PC-3 (cell line): ENCODE data around the gene DLG2. TPM values are rescaled to one million over a fixed set of nuclear protein-coding genes. Genes with fewer than 3 reads are reported as not detected.
"Not testable (repeated sequence)": the region's sequence is repeated elsewhere in the genome, so short reads cannot be mapped to it uniquely, and the experiment has no call there.

Source experiments
- ATAC-seq: fragments of 200-7000 bp; cut with Tn5 transposase; 2 replicates; pipeline ENCODE4 v1.9.1; 2020; ENCODE audit warnings: mild to moderate bottlenecking, moderate library complexity
- BruUV-seq: library from RNA; stranded (reverse); fragments of 400-500 nt; replicated peaks from 2 replicates; lab custom pipeline; 2021; lab: Mats Ljungman, UMichigan
- CTCF ChIA-PET: fragments of 300-600 bp; sonication (Branson Sonifier 250); formaldehyde crosslinking; loops from one replicate; lab custom pipeline; 2022; ENCODE audit warnings: antibody characterized with exemption; lab: Charles Lee
- POLR2A ChIA-PET: fragments of 300-600 bp; sonication (Branson Sonifier 250); formaldehyde crosslinking; loops from one replicate; lab custom pipeline; 2022; ENCODE audit warnings: antibody characterized with exemption; ENCODE audit not compliant: unreplicated experiment; lab: Charles Lee
- DNase-seq: peaks from one replicate; pipeline ENCODE4 v3.0.0-alpha.2; 2015
- H2AFZ ChIP-seq: fragments of 300-600 bp; sonication (generic); 2 replicates; pipeline ENCODE4 v1.6.0; 2016; ENCODE audit warnings: antibody characterized with exemption, low read length
- H3F3A ChIP-seq: fragments of 300-600 bp; sonication (generic); one replicate; pipeline ENCODE4 v1.6.0; 2017; ENCODE audit warnings: antibody characterized with exemption, low read length, control low read depth, mild to moderate bottlenecking; ENCODE audit not compliant: unreplicated experiment
- H3K27ac ChIP-seq: fragments of 300-600 bp; sonication (generic); 2 replicates; pipeline ENCODE4 v1.5.1; 2016; ENCODE audit warnings: mild to moderate bottlenecking, low read length
- H3K27me3 ChIP-seq: fragments of 300-600 bp; sonication (generic); 2 replicates; pipeline ENCODE4 v1.6.1; 2016; ENCODE audit warnings: low read length, mixed read lengths
- H3K36me3 ChIP-seq: fragments of 300-600 bp; sonication (generic); 2 replicates; pipeline ENCODE4 v1.6.1; 2016; ENCODE audit warnings: low read depth, mixed run types, low read length, mixed read lengths
- H3K4me1 ChIP-seq: fragments of 300-600 bp; sonication (generic); 2 replicates; pipeline ENCODE4 v1.5.1; 2016; ENCODE audit warnings: low read length; ENCODE audit not compliant: insufficient read depth
- H3K4me2 ChIP-seq: fragments of 300-600 bp; sonication (generic); 2 replicates; pipeline ENCODE4 v1.6.0; 2016; ENCODE audit warnings: low read length
- H3K4me3 ChIP-seq: fragments of 300-600 bp; sonication (generic); 2 replicates; pipeline ENCODE4 v1.5.1; 2016; ENCODE audit warnings: mild to moderate bottlenecking, low read length, mixed read lengths
- H3K79me2 ChIP-seq: fragments of 300-600 bp; sonication (generic); 2 replicates; pipeline ENCODE4 v1.6.1; 2017; ENCODE audit warnings: low read length, mixed read lengths
- H3K9ac ChIP-seq: fragments of 300-600 bp; sonication (generic); 2 replicates; pipeline ENCODE4 v1.6.0; 2016; ENCODE audit warnings: mild to moderate bottlenecking, low read length
- H3K9me2 ChIP-seq: fragments of 300-600 bp; sonication (generic); replicated peaks from 2 replicates; pipeline ENCODE4 v1.6.1; 2016; ENCODE audit warnings: mixed run types, low read length, mixed read lengths
- H3K9me3 ChIP-seq: fragments of 300-600 bp; sonication (generic); 2 replicates; pipeline ENCODE4 v1.6.1; 2016; ENCODE audit warnings: low read length, mixed read lengths
- H4K20me1 ChIP-seq: fragments of 300-600 bp; sonication (generic); 2 replicates; pipeline ENCODE4 v1.6.1; 2016; ENCODE audit warnings: low read length, mixed read lengths
- EZH2 ChIP-seq: fragments of 300-600 bp; sonication (generic); IDR thresholded peaks from one replicate; pipeline ENCODE4 v1.6.1; 2017; ENCODE audit warnings: antibody characterized with exemption, mild to moderate bottlenecking, low read length; ENCODE audit not compliant: unreplicated experiment
- EZH2phosphoT487 ChIP-seq: fragments of 300-600 bp; sonication (generic); IDR thresholded peaks from 2 replicates; pipeline ENCODE4 v1.6.1; 2018; ENCODE audit warnings: mild to moderate bottlenecking, antibody characterized with exemption, low read length, borderline replicate concordance
- intact Hi-C: fragments of 100-400 bp; cut with micrococcal nuclease; formaldehyde crosslinking; loops from 2 replicates; pipeline ENCODE4 v1.9.0; 2023
- total RNA-seq: library from RNA; depleted of rRNA; stranded (reverse); fragments of >200 nt; gene quantifications from 2 replicates; pipeline ENCODE4 v1.2.3, GENCODE V29; 2014
- TF ChIP-seq, protein P1 (sequence below): fragments of 300-600 bp; sonication (generic); conservative IDR thresholded peaks from 2 replicates; pipeline ENCODE4 v1.5.1; 2017; ENCODE audit warnings: antibody characterized with exemption, low read depth, mild to moderate bottlenecking, low read length

The DLG2 gene
- total RNA-seq, 1 experiment from 2014 or later, result 0.58 TPM

GRCh38 chr11:84793318-84793717 is 833.8 kb downstream of the DLG2 start:
- no peaks in the 10 kb centered on the region for H3K36me3 ChIP-seq
- 0 out of 2 replicates have a peak, but pooled peaks cover 6% of the 10 kb centered on the region for H3K27me3 ChIP-seq
- intact Hi-C loops, result no loop called here
- H2AFZ ChIP-seq, result no peak overlapping the region
- no peak overlapping the region for H3K9ac ChIP-seq
- no peak overlapping the region for H3K4me3 ChIP-seq
- no peaks in the 10 kb centered on the region for H3K9me3 ChIP-seq
- no peak for ATAC-seq
- CTCF ChIA-PET, result no interaction called here
- H3K4me1 ChIP-seq, result no peaks in the 10 kb centered on the region
- no peaks in the 10 kb centered on the region for H3K9me2 ChIP-seq
- DNase-seq, result no peak
- no peaks in the 10 kb centered on the region for H3K79me2 ChIP-seq
- H4K20me1 ChIP-seq, result no peaks in the 10 kb centered on the region
- H3K4me2 ChIP-seq, result no peak overlapping the region
- no peak overlapping the region for H3K27ac ChIP-seq
- BruUV-seq, result no TSS peak
- TF ChIP-seq EZH2phosphoT487 (no peak), EZH2 (no peak)
- TF ChIP-seq, protein P1, sequence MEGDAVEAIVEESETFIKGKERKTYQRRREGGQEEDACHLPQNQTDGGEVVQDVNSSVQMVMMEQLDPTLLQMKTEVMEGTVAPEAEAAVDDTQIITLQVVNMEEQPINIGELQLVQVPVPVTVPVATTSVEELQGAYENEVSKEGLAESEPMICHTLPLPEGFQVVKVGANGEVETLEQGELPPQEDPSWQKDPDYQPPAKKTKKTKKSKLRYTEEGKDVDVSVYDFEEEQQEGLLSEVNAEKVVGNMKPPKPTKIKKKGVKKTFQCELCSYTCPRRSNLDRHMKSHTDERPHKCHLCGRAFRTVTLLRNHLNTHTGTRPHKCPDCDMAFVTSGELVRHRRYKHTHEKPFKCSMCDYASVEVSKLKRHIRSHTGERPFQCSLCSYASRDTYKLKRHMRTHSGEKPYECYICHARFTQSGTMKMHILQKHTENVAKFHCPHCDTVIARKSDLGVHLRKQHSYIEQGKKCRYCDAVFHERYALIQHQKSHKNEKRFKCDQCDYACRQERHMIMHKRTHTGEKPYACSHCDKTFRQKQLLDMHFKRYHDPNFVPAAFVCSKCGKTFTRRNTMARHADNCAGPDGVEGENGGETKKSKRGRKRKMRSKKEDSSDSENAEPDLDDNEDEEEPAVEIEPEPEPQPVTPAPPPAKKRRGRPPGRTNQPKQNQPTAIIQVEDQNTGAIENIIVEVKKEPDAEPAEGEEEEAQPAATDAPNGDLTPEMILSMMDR, result no peak
- H3F3A ChIP-seq, result no peaks in the 10 kb centered on the region
- POLR2A ChIA-PET, result no interaction called here

- DNase-seq, result no peak
- Histone ChIP-seq H3K9me2 (no peaks in the 10 kb centered on the region), H3K4me3 (no peak overlapping the region), H3K36me3 (no peaks in the 10 kb centered on the region), H3K27me3 (no peaks in the 10 kb centered on the region), H3K4me1 (peaks cover 3% of the 10 kb centered on the region; the same call in 1 of the 2 replicates), H4K20me1 (no peaks in the 10 kb centered on the region), H3K9me3 (no peaks in the 10 kb centered on the region), H2AFZ (no peak overlapping the region), H3K27ac (no peak overlapping the region), H3K9ac (no peak overlapping the region), H3F3A (no peaks in the 10 kb centered on the region), H3K4me2 (no peak overlapping the region), H3K79me2 (no peaks in the 10 kb centered on the region)
- intact Hi-C loops, result no loop called here
- CTCF ChIA-PET, result no interaction called here
- BruUV-seq, result no TSS peak
- ATAC-seq, result no peak
- POLR2A ChIA-PET, result no interaction called here
- TF ChIP-seq, protein P1, result no peak
- no peak for TF ChIP-seq EZH2phosphoT487
- no peak for TF ChIP-seq EZH2
These were observed 836.2 kb downstream of the DLG2 start for GRCh38 chr11:84790849-84791427.

DNA sequence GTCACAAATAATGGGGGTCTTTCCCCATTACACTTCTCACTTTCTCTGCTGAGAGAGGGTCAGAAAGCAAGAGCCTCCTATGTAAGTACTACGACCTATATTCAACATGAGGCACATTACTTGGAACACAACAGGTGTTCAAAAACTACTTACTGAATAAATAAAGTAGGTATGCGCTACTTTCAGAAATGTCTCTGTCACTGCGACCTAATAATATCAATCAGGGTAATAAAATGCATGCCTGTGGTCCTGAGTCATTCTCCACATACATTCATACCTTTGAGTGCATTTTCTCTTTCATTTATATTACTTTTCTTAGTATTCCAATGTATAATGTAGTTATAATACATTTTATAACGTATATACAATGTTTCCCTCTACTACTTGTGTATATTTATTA is 838.9 kb downstream of the DLG2 start:
- H3K36me3 ChIP-seq, result no peaks in the 10 kb centered on the region
- H3K4me1 ChIP-seq, result peaks cover 3% of the 10 kb centered on the region; the same call in 1 of the 2 replicates
- no peaks in the 10 kb centered on the region for H3K9me2 ChIP-seq
- no peak overlapping the region for H3K9ac ChIP-seq
- no TSS peak for BruUV-seq
- H2AFZ ChIP-seq, result no peak overlapping the region
- peaks cover 2% of the 10 kb centered on the region; the same call in 1 of the 2 replicates for H3K27me3 ChIP-seq
- DNase-seq (peak; percentile 76), ATAC-seq (peak; percentile 72)
- no peak overlapping the region for H3K4me3 ChIP-seq
- H3K9me3 ChIP-seq, result no peaks in the 10 kb centered on the region
- H3F3A ChIP-seq, result no peaks in the 10 kb centered on the region
- H4K20me1 ChIP-seq, result no peaks in the 10 kb centered on the region
- intact Hi-C loops, result no loop called here
- POLR2A ChIA-PET, result no interaction called here
- CTCF ChIA-PET, result no interaction called here
- no peak overlapping the region for H3K4me2 ChIP-seq
- TF ChIP-seq EZH2phosphoT487 (no peak), EZH2 (no peak)
- TF ChIP-seq, protein P1, result no peak
- no peaks in the 10 kb centered on the region for H3K79me2 ChIP-seq
- H3K27ac ChIP-seq, result no peak overlapping the region

- CTCF ChIA-PET, H3K9ac ChIP-seq, H3K9me3 ChIP-seq, ATAC-seq, H3K79me2 ChIP-seq, POLR2A ChIA-PET, H3K4me3 ChIP-seq, H3K4me1 ChIP-seq, H3K9me2 ChIP-seq, H3K4me2 ChIP-seq, H3K27ac ChIP-seq, H4K20me1 ChIP-seq, H2AFZ ChIP-seq, BruUV-seq, H3K36me3 ChIP-seq, H3F3A ChIP-seq, DNase-seq, intact Hi-C loops: not testable (repeated sequence)
- peaks cover 11% of the 10 kb centered on the region; the same call in 1 of the 2 replicates for H3K27me3 ChIP-seq
These were observed 843.0 kb downstream of the DLG2 start for GRCh38 chr11:84784158-84784557.
